Measurements from ENCODE around the gene ENDOV.

- TF ChIP-seq CTCF (IDR thresholded peaks at IDR 0.05) (no peak), POLR2A (IDR thresholded peaks at IDR 0.05) (no peak)
Measured at GRCh38 chr17:80487511-80487910, 72.5 kb downstream of the ENDOV start.
